CD14-positive monocyte (primary cell): ENCODE measurements around the gene SGTB. TPM values are rescaled to one million over a fixed set of nuclear protein-coding genes. Genes with fewer than 3 reads are reported as not detected.

Experiments used
- DNase-seq, 3 donors: peaks; one replicate each; pipeline ENCODE4 v3.0.0-alpha.2; 2011 to 2022
- H2AFZ ChIP-seq: 2 replicates; pipeline ENCODE4 v1.6.0; 2012; ENCODE audit warnings: mild to moderate bottlenecking, low read depth, low read length, inconsistent platforms; ENCODE audit not compliant: insufficient read depth, poor library complexity, severe bottlenecking
- H3K27ac ChIP-seq, 2 donors: 1 replicate in 1 of 2; 2 replicates in 1 of 2; pipeline ENCODE4 v1.5.1; 2012 to 2013; ENCODE audit warnings: low read length in 2 of 2, control low read depth in 1 of 2, inconsistent platforms in 1 of 2, low read depth in 1 of 2, mild to moderate bottlenecking in 1 of 2
- H3K27me3 ChIP-seq, 2 donors: one replicate each; pipeline versions ENCODE4 v1.6.0 to v1.6.1; 2011 to 2013; ENCODE audit warnings: low read length in 2 of 2; ENCODE audit not compliant: control insufficient read depth in 2 of 2, insufficient read depth in 2 of 2
- H3K36me3 ChIP-seq, 2 donors: replicated peaks in 1 of 2; 1 replicate in 1 of 2; 2 replicates in 1 of 2; pipeline versions ENCODE4 v1.5.1 to v1.6.1; 2012 to 2013; ENCODE audit warnings: low read length in 2 of 2, control low read depth in 1 of 2, inconsistent platforms in 1 of 2, mild to moderate bottlenecking in 1 of 2; ENCODE audit not compliant: insufficient read depth in 2 of 2, control insufficient read depth in 1 of 2
- H3K4me1 ChIP-seq, 2 donors: 1 replicate in 1 of 2; 2 replicates in 1 of 2; pipeline versions ENCODE4 v1.5.1 to v1.6.1; 2012 to 2013; ENCODE audit warnings: low read length in 2 of 2, control low read depth in 1 of 2, inconsistent platforms in 1 of 2, mild to moderate bottlenecking in 1 of 2, moderate library complexity in 1 of 2; ENCODE audit not compliant: insufficient read depth in 2 of 2, control insufficient read depth in 1 of 2
- H3K4me2 ChIP-seq: replicated peaks from 2 replicates; pipeline ENCODE3; 2012; ENCODE audit warnings: low read length, moderate library complexity, mild to moderate bottlenecking; ENCODE audit not compliant: poor library complexity, severe bottlenecking; ENCODE audit errors: extremely low read depth
- H3K4me3 ChIP-seq, 3 experiments: fragments of 200-600 bp in 1 of 3; sonication (generic) in 1 of 3; replicated peaks in 1 of 3; 1 replicate in 2 of 3; 2 replicates in 1 of 3; pipeline ENCODE4 v1.5.1; 2011 to 2013; ENCODE audit warnings: low read length in 3 of 3, mild to moderate bottlenecking in 3 of 3, control low read depth in 2 of 3, low read depth in 2 of 3, inconsistent platforms in 1 of 3, moderate library complexity in 1 of 3
- H3K79me2 ChIP-seq: 2 replicates; pipeline ENCODE4 v1.6.0; 2012; ENCODE audit warnings: mild to moderate bottlenecking, control low read depth, inconsistent platforms, low read length, moderate library complexity; ENCODE audit not compliant: insufficient read depth
- H3K9ac ChIP-seq: 2 replicates; pipeline ENCODE4 v1.6.0; 2017; ENCODE audit warnings: low read length, mild to moderate bottlenecking; ENCODE audit not compliant: insufficient read depth, poor library complexity, severe bottlenecking
- H3K9me3 ChIP-seq, 2 donors: replicated peaks in 1 of 2; 1 replicate in 1 of 2; 2 replicates in 1 of 2; pipeline versions ENCODE4 v1.5.1 to v1.6.1; 2012 to 2013; ENCODE audit warnings: low read length in 2 of 2, control low read depth in 1 of 2; ENCODE audit not compliant: control insufficient read depth in 1 of 2, insufficient read depth in 1 of 2
- H4K20me1 ChIP-seq: 2 replicates; pipeline ENCODE4 v1.6.0; 2012; ENCODE audit warnings: mild to moderate bottlenecking, low read length, control low read depth, moderate library complexity; ENCODE audit not compliant: insufficient read depth
- H3K27ac Mint-ChIP-seq, 7 donors: one replicate each; pipeline ENCODE4 v1.8.0; 2020; ENCODE audit warnings: mild to moderate bottlenecking in 7 of 7, mixed read lengths in 7 of 7, moderate library complexity in 6 of 7, inconsistent platforms in 2 of 7
- H3K27me3 Mint-ChIP-seq, 3 donors: one replicate each; pipeline ENCODE4 v1.8.0; 2021 to 2022; ENCODE audit warnings: low read depth in 3 of 3, mild to moderate bottlenecking in 3 of 3, mixed read lengths in 3 of 3, moderate library complexity in 3 of 3, inconsistent platforms in 1 of 3
- H3K36me3 Mint-ChIP-seq, 2 donors: one replicate each; pipeline ENCODE4 v1.8.0; 2020; ENCODE audit warnings: mixed read lengths in 2 of 2, inconsistent platforms in 1 of 2, mild to moderate bottlenecking in 1 of 2
- H3K4me1 Mint-ChIP-seq: one replicate; pipeline ENCODE4 v1.8.0; 2020; ENCODE audit warnings: mild to moderate bottlenecking, mixed read lengths
- H3K4me3 Mint-ChIP-seq, 2 donors: one replicate each; pipeline ENCODE4 v1.8.0; 2020; ENCODE audit warnings: mild to moderate bottlenecking in 2 of 2, mixed read lengths in 2 of 2, moderate library complexity in 1 of 2
- H3K9me3 Mint-ChIP-seq, 7 donors: one replicate each; pipeline ENCODE4 v1.8.0; 2020 to 2022; ENCODE audit warnings: mixed read lengths in 7 of 7, mild to moderate bottlenecking in 6 of 7, moderate library complexity in 6 of 7, inconsistent platforms in 2 of 7
- WGBS: methylation state at CpG from one replicate; pipeline ENCODE4 v1.1.5; 2013; ENCODE audit warnings: missing lambda C conversion rate; ENCODE audit not compliant: insufficient coverage; 5-methylcytosine and 5-hydroxymethylcytosine counted together
- intact Hi-C, 2 donors: fragments of 100-400 bp; cut with micrococcal nuclease; formaldehyde crosslinking; loops; one replicate each; pipeline versions ENCODE4 v1.15.0 to v1.15.1; 2023
- polyA plus RNA-seq, 3 donors: library from polyadenylated mRNA; depleted of rRNA in 1 of 3; unstranded in 2 of 3; stranded (reverse) in 1 of 3; fragments of 300-500 nt in 2 of 3; fragments of >200 nt in 1 of 3; fragmentation: Illumina TruSeq in 2 of 3; gene quantifications; 1 replicate in 2 of 3; 2 replicates in 1 of 3; pipeline ENCODE4 v1.2.3, GENCODE V29; 2012 to 2021
- TF ChIP-seq, protein P1 (sequence below): fragments of 200-600 bp; IDR thresholded peaks from one replicate; pipeline ENCODE4 v1.8.0; 2022; ENCODE audit warnings: antibody characterized with exemption, mild to moderate bottlenecking

SGTB gene
- polyA plus RNA-seq, 3 donors: 7.4 to 16.5 (median 7.6) TPM

DNA sequence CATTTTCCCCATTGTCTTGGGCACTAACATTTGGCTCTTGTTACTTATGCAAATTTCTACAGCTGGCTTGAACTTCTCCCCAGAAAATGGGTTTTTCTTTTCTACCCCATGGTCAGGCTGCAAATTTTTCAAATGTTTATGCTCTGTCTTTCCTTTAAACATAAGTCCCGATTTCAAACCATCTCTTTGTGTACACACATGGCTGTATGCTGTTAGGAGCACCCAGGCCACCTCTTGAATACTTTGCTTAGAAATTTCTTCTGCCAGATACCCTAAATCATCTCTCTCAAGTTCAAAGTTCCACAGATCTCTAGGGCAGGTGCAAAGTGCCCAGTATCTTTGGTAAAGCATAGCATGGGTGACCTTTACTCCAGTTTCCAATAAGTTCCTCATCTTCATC, 45.7 kb upstream of the SGTB start:
- peaks cover 45 to 55% of the 10 kb centered on the region in 2 donors for H3K36me3 Mint-ChIP-seq
- WGBS: 100% methylated on average over 1 of the region's 1 CpG

DNA sequence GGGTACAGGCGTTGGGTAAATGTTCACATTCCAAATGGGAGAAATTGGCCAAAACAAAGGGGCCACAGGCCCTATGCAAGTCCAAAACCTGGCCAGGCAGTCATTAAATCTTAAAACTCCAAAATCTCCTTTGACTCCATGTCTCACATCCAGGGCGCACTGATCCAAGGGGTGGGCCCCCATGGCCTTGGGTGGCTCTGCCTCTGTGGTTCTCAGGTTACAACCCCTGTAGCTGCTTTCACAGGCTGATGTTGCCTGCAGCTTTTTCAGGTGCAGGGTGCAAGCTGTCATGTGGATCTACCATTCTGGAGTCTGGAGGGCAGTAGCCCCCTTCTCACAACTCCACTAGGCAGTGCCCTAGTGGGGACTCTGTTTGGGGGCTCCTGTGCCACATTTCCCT, 44.9 kb upstream of the SGTB start:
- Histone ChIP-seq H3K27ac (no peak overlapping the region), H3K9me3 (peaks cover 0 to 7% of the 10 kb centered on the region in 2 donors), H3K4me2 (no peak overlapping the region), H3K36me3 (peaks cover 18 to 43% of the 10 kb centered on the region in 2 donors), H3K4me1 (no peaks in the 10 kb centered on the region), H3K4me3 (no peak overlapping the region), H2AFZ (no peak overlapping the region), H3K27me3 (no peaks in the 10 kb centered on the region), H4K20me1 (no peaks in the 10 kb centered on the region), H3K9ac (no peak overlapping the region), H3K79me2 (no peaks in the 10 kb centered on the region)
- no peak for DNase-seq
- no peak overlapping the region for H3K27ac Mint-ChIP-seq
- H3K36me3 Mint-ChIP-seq: peaks cover 45 to 60% of the 10 kb centered on the region in 2 donors
- no peak overlapping the region for H3K4me3 Mint-ChIP-seq
- WGBS: 93% methylated on average over 2 of the region's 2 CpGs
- peaks cover 0 to 7% (median 2%) of the 10 kb centered on the region in 7 donors for H3K9me3 Mint-ChIP-seq
- H3K27me3 Mint-ChIP-seq: no peaks in the 10 kb centered on the region
- intact Hi-C loops: no loop called here
- TF ChIP-seq, protein P1, sequence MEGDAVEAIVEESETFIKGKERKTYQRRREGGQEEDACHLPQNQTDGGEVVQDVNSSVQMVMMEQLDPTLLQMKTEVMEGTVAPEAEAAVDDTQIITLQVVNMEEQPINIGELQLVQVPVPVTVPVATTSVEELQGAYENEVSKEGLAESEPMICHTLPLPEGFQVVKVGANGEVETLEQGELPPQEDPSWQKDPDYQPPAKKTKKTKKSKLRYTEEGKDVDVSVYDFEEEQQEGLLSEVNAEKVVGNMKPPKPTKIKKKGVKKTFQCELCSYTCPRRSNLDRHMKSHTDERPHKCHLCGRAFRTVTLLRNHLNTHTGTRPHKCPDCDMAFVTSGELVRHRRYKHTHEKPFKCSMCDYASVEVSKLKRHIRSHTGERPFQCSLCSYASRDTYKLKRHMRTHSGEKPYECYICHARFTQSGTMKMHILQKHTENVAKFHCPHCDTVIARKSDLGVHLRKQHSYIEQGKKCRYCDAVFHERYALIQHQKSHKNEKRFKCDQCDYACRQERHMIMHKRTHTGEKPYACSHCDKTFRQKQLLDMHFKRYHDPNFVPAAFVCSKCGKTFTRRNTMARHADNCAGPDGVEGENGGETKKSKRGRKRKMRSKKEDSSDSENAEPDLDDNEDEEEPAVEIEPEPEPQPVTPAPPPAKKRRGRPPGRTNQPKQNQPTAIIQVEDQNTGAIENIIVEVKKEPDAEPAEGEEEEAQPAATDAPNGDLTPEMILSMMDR: no peak
- H3K4me1 Mint-ChIP-seq: no peaks in the 10 kb centered on the region

More for the DNA sequence above, 45.7 kb upstream of the SGTB start:
- no peak overlapping the region for H3K4me3 ChIP-seq
- no peak overlapping the region for H3K27ac ChIP-seq
- no peaks in the 10 kb centered on the region for H3K4me1 ChIP-seq
- TF ChIP-seq, protein P1: no peak
- no peaks in the 10 kb centered on the region for H3K27me3 Mint-ChIP-seq
- peaks cover 0 to 7% of the 10 kb centered on the region in 2 donors for H3K9me3 ChIP-seq
- intact Hi-C loops: no loop called here
- no peaks in the 10 kb centered on the region for H3K79me2 ChIP-seq
- no peak for DNase-seq
- H3K4me1 Mint-ChIP-seq: no peaks in the 10 kb centered on the region
- H3K4me2 ChIP-seq: no peak overlapping the region
- peaks cover 17 to 40% of the 10 kb centered on the region in 2 donors for H3K36me3 ChIP-seq
- H3K27ac Mint-ChIP-seq: peak overlapping the region in 1 of 7 donors; percentile 2
- H3K4me3 Mint-ChIP-seq: no peak overlapping the region
- H3K9ac ChIP-seq: no peak overlapping the region
- peaks cover 0 to 7% (median 2%) of the 10 kb centered on the region in 7 donors for H3K9me3 Mint-ChIP-seq
- no peak overlapping the region for H2AFZ ChIP-seq
- H3K27me3 ChIP-seq: no peaks in the 10 kb centered on the region
- H4K20me1 ChIP-seq: no peaks in the 10 kb centered on the region
